ENCODE data around the gene KDM4B.

GRCh38 chr19:5000120-5000611 lies 31.3 kb downstream of the KDM4B start:
- TF ChIP-seq CTCF (conservative IDR thresholded peaks at IDR 0.05) (no peak), ZFX (IDR thresholded peaks at IDR 0.05) (no peak)

Data from C4-2B (cell line).